Stimulated activated CD4-positive, alpha-beta T cell treated with anti-CD3 and anti-CD28 coated beads, Interleukin-15, amount 100 ng/mL, for 1 hour (primary cell): Measurements from ENCODE around the gene MOSMO.

Experiments used
- DNase-seq, 2 donors: peaks; one replicate each; pipeline ENCODE4 v3.0.0-alpha.2; 2020; ENCODE audit warnings: low read depth in 1 of 2, low spot score in 1 of 2

MOSMO gene

DNA sequence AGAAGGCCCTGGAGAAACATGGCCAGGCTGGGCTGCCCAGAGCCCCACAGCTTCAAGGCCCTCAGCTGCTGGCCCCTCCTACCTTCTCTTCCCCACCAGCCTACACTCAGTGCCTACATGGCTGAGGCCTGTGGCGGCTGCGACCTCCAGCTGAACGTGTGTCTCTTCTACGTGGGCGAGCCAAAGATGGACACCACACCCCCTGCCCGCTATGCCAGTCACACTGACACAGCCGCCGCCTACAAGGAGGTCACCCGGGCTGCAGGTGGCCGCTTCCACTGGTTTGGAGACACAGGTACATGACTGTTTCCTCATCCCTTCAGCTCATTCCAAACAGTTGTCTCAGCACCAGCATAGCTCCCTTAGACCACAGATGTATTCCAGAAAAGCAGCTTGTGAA lies 124.9 kb downstream of the MOSMO start:
- DNase-seq = no peak
